SK-N-SH (cell line): ENCODE measurements around the gene BCO1. TPM values are rescaled to one million over a fixed set of nuclear protein-coding genes. Genes with fewer than 3 reads are reported as not detected.

Source experiments
- CTCF ChIA-PET: fragments of 300-600, 350-600 bp; formaldehyde crosslinking; extraction: SDS; loops from one replicate; lab custom pipeline; 2021; lab: Yijun Ruan, JAX
- POLR2A ChIA-PET: fragments of 350-600 bp; sonication (Branson Sonifier 250); formaldehyde crosslinking; extraction: SDS; loops from one replicate; lab custom pipeline; 2020; ENCODE audit warnings: antibody characterized with exemption, inconsistent platforms; lab: Yijun Ruan, JAX
- DNase-seq: peaks from one replicate; pipeline ENCODE4 v3.0.0; 2012
- H2AFZ ChIP-seq: fragments of 200-600 bp; sonication (generic); 2 replicates; pipeline ENCODE4 v1.8.1; 2016; ENCODE audit warnings: antibody characterized with exemption, mild to moderate bottlenecking, low read depth
- H3F3A ChIP-seq: fragments of 200-600 bp; sonication (generic); replicated peaks from 2 replicates; pipeline ENCODE3; 2016; ENCODE audit warnings: antibody characterized with exemption, mild to moderate bottlenecking; ENCODE audit not compliant: insufficient read depth
- H3K27ac ChIP-seq, 2 experiments: fragments of 200-500 bp in 1 of 2; fragments of 200-600 bp in 1 of 2; sonication (Bioruptor generic) in 1 of 2; sonication (generic), shearing (Covaris generic) in 1 of 2; 2 replicates each; pipeline versions ENCODE4 v1.5.1 to v1.6.1; 2014 to 2016; ENCODE audit warnings: low read depth in 2 of 2, inconsistent platforms in 1 of 2, low read length in 1 of 2, mild to moderate bottlenecking in 1 of 2, mixed read lengths in 1 of 2
- H3K27me3 ChIP-seq: fragments of 200-600 bp; sonication (generic), shearing (Covaris generic); 2 replicates; pipeline ENCODE4 v1.6.1; 2016; ENCODE audit warnings: mixed run types; ENCODE audit not compliant: insufficient read depth
- H3K36me3 ChIP-seq, 2 experiments: fragments of 200-500 bp in 1 of 2; fragments of 200-600 bp in 1 of 2; sonication (Bioruptor generic) in 1 of 2; sonication (generic) in 1 of 2; replicated peaks in 1 of 2; 2 replicates each; pipeline versions ENCODE3 to v1.5.1; 2014 to 2016; ENCODE audit warnings: low read length in 1 of 2, mild to moderate bottlenecking in 1 of 2; ENCODE audit not compliant: insufficient read depth in 2 of 2, control insufficient read depth in 1 of 2
- H3K4me1 ChIP-seq, 2 experiments: fragments of 200-500 bp in 1 of 2; fragments of 200-600 bp in 1 of 2; sonication (Bioruptor generic) in 1 of 2; sonication (generic), shearing (Covaris generic) in 1 of 2; 2 replicates each; pipeline versions ENCODE4 v1.5.1 to v1.6.1; 2014 to 2016; ENCODE audit warnings: low read depth in 1 of 2, low read length in 1 of 2, mixed run types in 1 of 2; ENCODE audit not compliant: insufficient read depth in 2 of 2, control insufficient read depth in 1 of 2
- H3K4me2 ChIP-seq: fragments of 200-600 bp; sonication (generic), shearing (Covaris generic); 2 replicates; pipeline ENCODE4 v1.6.1; 2017; ENCODE audit warnings: mixed run types
- H3K4me3 ChIP-seq, 2 experiments: fragments of 200-500 bp in 1 of 2; fragments of 200-600 bp in 1 of 2; sonication (Bioruptor generic) in 1 of 2; sonication (generic), shearing (Covaris generic) in 1 of 2; 2 replicates each; pipeline versions ENCODE4 v1.5.1 to v1.8.1; 2014 to 2016; ENCODE audit warnings: low read depth in 2 of 2, inconsistent platforms in 1 of 2, low read length in 1 of 2, mild to moderate bottlenecking in 1 of 2, mixed read lengths in 1 of 2, moderate library complexity in 1 of 2
- H3K79me2 ChIP-seq: fragments of 200-600 bp; sonication (generic); 2 replicates; pipeline ENCODE4 v1.8.1; 2017; ENCODE audit warnings: mild to moderate bottlenecking; ENCODE audit not compliant: insufficient read depth
- H3K9ac ChIP-seq: fragments of 200-600 bp; sonication (generic); 2 replicates; pipeline ENCODE4 v1.6.1; 2017; ENCODE audit warnings: mixed run types
- H3K9me2 ChIP-seq: fragments of 200-600 bp; sonication (generic); 2 replicates; pipeline ENCODE4 v1.6.1; 2017; ENCODE audit warnings: mixed run types
- H3K9me3 ChIP-seq: fragments of 200-600 bp; sonication (generic); 2 replicates; pipeline ENCODE4 v1.6.1; 2017; ENCODE audit warnings: mixed run types, mild to moderate bottlenecking, moderate library complexity
- H4K20me1 ChIP-seq: fragments of 200-600 bp; sonication (generic); 2 replicates; pipeline ENCODE4 v1.6.1; 2017; ENCODE audit warnings: mild to moderate bottlenecking, mixed run types; ENCODE audit not compliant: insufficient read depth
- CHD2 ChIP-seq: fragments of 150-350 bp; IDR thresholded peaks from 2 replicates; pipeline ENCODE4 v1.6.1; 2018; ENCODE audit warnings: low read length; ENCODE audit not compliant: partially characterized antibody
- CTCF ChIP-seq: fragments of 200-600 bp; sonication (generic); IDR thresholded peaks from 2 replicates; pipeline ENCODE4 v1.6.1; 2017; ENCODE audit warnings: antibody characterized with exemption, mild to moderate bottlenecking, moderate library complexity
- ELF1 ChIP-seq: IDR thresholded peaks from 2 replicates; pipeline ENCODE4 v1.4.0; 2012
- EP300 ChIP-seq, 2 experiments: IDR thresholded peaks; 2 replicates each; pipeline versions ENCODE4 v1.4.0 to v1.6.1; 2012; ENCODE audit warnings: borderline replicate concordance in 1 of 2, low read depth in 1 of 2, low read length in 1 of 2
- FOSL2 ChIP-seq: IDR thresholded peaks from 2 replicates; pipeline ENCODE4 v1.4.0; 2012; ENCODE audit warnings: low read depth, mild to moderate bottlenecking, moderate library complexity, borderline replicate concordance
- FOXJ3 ChIP-seq: sonication (generic); formaldehyde crosslinking; IDR thresholded peaks from 2 replicates; pipeline ENCODE4 v1.5.1; 2020; ENCODE audit warnings: mild to moderate bottlenecking, missing genetic modification reagents
- FOXM1 ChIP-seq: IDR thresholded peaks from 2 replicates; pipeline ENCODE4 v1.4.0; 2012; ENCODE audit warnings: low read depth, mild to moderate bottlenecking
- GATA2 ChIP-seq: sonication (generic); formaldehyde crosslinking; IDR thresholded peaks from 2 replicates; pipeline ENCODE4 v1.5.0; 2020; ENCODE audit warnings: mild to moderate bottlenecking, missing genetic modification reagents
- JUND ChIP-seq: IDR thresholded peaks from 2 replicates; pipeline ENCODE4 v1.4.0; 2012
- MAX ChIP-seq: IDR thresholded peaks from 2 replicates; pipeline ENCODE4 v1.4.0; 2012; ENCODE audit warnings: low read depth
- MEF2A ChIP-seq: IDR thresholded peaks from 2 replicates; pipeline ENCODE4 v1.4.0; 2012; ENCODE audit warnings: low read depth, borderline replicate concordance
- MXI1 ChIP-seq: IDR thresholded peaks from 2 replicates; pipeline ENCODE4 v1.6.1; 2012; ENCODE audit warnings: mild to moderate bottlenecking, low read depth, low read length, improper control_type of control experiment
- RFX5 ChIP-seq: IDR thresholded peaks from 2 replicates; pipeline ENCODE4 v1.6.1; 2012; ENCODE audit warnings: mild to moderate bottlenecking, improper control_type of control experiment, low read length
- SIN3A ChIP-seq: IDR thresholded peaks from 2 replicates; pipeline ENCODE4 v1.6.1; 2012; ENCODE audit warnings: low read depth, mild to moderate bottlenecking, low read length, moderate library complexity, borderline replicate concordance
- SMC3 ChIP-seq: IDR thresholded peaks from 2 replicates; pipeline ENCODE4 v1.6.1; 2012; ENCODE audit warnings: low read depth, low read length, improper control_type of control experiment
- TCF12 ChIP-seq: IDR thresholded peaks from 2 replicates; pipeline ENCODE4 v1.4.0; 2012
- USF1 ChIP-seq: IDR thresholded peaks from 2 replicates; pipeline ENCODE4 v1.4.0; 2012; ENCODE audit warnings: low read depth, borderline replicate concordance
- YY1 ChIP-seq: IDR thresholded peaks from 2 replicates; pipeline ENCODE4 v1.4.0; 2012; ENCODE audit warnings: low read depth, mild to moderate bottlenecking
- ZBTB33 ChIP-seq: IDR thresholded peaks from 2 replicates; pipeline ENCODE4 v1.4.0; 2012; ENCODE audit warnings: low read depth, borderline replicate concordance
- WGBS: methylation state at CpG from one replicate; pipeline ENCODE4 v1.1.6; 2017; ENCODE audit warnings: low lambda C conversion rate; 5-methylcytosine and 5-hydroxymethylcytosine counted together
- polyA plus RNA-seq, 3 experiments: library from polyadenylated mRNA; depleted of rRNA; stranded (reverse); fragments of >200 nt; gene quantifications; 2 replicates each; pipeline ENCODE4 v1.2.3, GENCODE V29; 2012

The BCO1 gene
- polyA plus RNA-seq, 1 of the 3 experiments (the other 2 are of a cell fraction), result 0.02 TPM

- TF ChIP-seq CTCF (no peak), ZBTB33 (no peak), RFX5 (no peak), SMC3 (no peak), ELF1 (peak; percentile 58; the same call in 1 of the 2 replicates), USF1 (peak; percentile 83), EP300 (IDR thresholded peaks at IDR 0.05; ENCODE audit: borderline replicate concordance in 1 of 2, low read depth in 1 of 2, low read length in 1 of 2) (0 out of 4 replicates have a peak, but pooled peaks of 1 of the 2 experiments have one; percentile 8), FOXM1 (no peak), MXI1 (peak; percentile 69), YY1 (peak; percentile 67; the same call in 1 of the 2 replicates), SIN3A (no peak), TCF12 (peak; percentile 13; the same call in 1 of the 2 replicates)
These were observed 76.2 kb downstream of the BCO1 start, which contains the start of gene GAN (continued) for GRCh38 chr16:81314603-81315270.

- Histone ChIP-seq H3K4me3 (peak overlapping the region; percentile 75 to 94), H3F3A (peaks cover 24% of the 10 kb centered on the region), H3K4me1 (peaks cover 8 to 17% of the 10 kb centered on the region in 2 experiments; a peak in 3 of 4 replicates), H3K9me3 (no peaks in the 10 kb centered on the region), H3K27me3 (no peaks in the 10 kb centered on the region), H4K20me1 (peaks cover 6% of the 10 kb centered on the region; the same call in 1 of the 2 replicates), H3K9me2 (no peaks in the 10 kb centered on the region), H3K79me2 (peaks cover 74% of the 10 kb centered on the region), H3K36me3 (peaks cover 0 to 5% of the 10 kb centered on the region in 2 experiments), H3K27ac (peak overlapping the region; percentile 48 to 56; a peak in 3 of 4 replicates), H3K9ac (peak overlapping the region; percentile 85), H3K4me2 (peak overlapping the region; percentile 94), H2AFZ (peak overlapping the region; percentile 39)
- DNase-seq, result peak; percentile 78
- POLR2A ChIA-PET, result interaction anchor here (1.0 kb wide), 1 partner anchor 105 kb away, joined by 4 read pairs; no protein-coding TSS in a partner anchor
- WGBS, result 1% methylated on average over 18 of the region's 88 CpGs
- CTCF ChIA-PET, result no interaction called here
- TF ChIP-seq JUND (no peak), FOSL2 (no peak), SMC3 (no peak), FOXM1 (no peak), MEF2A (no peak), SIN3A (no peak; the same call in 1 of the 2 replicates), MAX (no peak), USF1 (no peak), FOXJ3 (CRISPR knock-in tag) (no peak), MXI1 (0 out of 2 replicates have a peak, but pooled peaks have one; percentile 24), EP300 (IDR thresholded peaks at IDR 0.05; ENCODE audit: borderline replicate concordance in 1 of 2, low read depth in 1 of 2, low read length in 1 of 2) (no peak), CHD2 (no peak), GATA2 (CRISPR knock-in tag) (no peak), CTCF (peak; percentile 17; the same call in 1 of the 2 replicates)
These were observed 77.0 kb downstream of the BCO1 start for GRCh38 chr16:81315271-81316175.
